ENCODE data around the gene HOXB5.

HOXB5 gene

DNA sequence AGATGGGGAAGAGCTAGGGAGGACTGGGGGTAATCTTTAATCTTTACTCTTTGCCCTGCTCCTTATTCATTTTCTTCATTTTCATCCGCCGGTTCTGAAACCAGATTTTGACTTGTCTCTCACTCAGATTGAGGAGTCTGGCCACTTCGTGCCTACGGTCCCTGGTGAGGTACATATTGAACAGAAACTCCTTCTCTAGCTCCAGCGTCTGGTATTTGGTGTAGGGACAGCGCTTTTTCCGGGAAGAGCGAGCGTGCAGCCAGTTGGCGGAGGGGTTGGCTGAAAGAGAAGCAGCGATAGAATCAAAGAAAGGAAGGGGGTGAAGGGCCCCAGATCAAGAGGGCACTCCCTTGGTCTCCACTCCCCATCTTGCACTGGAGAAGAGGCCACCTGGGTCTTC is 29.3 kb upstream of the HOXB5 start:
- no peak for TF ChIP-seq CTCF (conservative IDR thresholded peaks at IDR 0.05)
- H3K27ac ChIP-seq, result no peak overlapping the region

DNA sequence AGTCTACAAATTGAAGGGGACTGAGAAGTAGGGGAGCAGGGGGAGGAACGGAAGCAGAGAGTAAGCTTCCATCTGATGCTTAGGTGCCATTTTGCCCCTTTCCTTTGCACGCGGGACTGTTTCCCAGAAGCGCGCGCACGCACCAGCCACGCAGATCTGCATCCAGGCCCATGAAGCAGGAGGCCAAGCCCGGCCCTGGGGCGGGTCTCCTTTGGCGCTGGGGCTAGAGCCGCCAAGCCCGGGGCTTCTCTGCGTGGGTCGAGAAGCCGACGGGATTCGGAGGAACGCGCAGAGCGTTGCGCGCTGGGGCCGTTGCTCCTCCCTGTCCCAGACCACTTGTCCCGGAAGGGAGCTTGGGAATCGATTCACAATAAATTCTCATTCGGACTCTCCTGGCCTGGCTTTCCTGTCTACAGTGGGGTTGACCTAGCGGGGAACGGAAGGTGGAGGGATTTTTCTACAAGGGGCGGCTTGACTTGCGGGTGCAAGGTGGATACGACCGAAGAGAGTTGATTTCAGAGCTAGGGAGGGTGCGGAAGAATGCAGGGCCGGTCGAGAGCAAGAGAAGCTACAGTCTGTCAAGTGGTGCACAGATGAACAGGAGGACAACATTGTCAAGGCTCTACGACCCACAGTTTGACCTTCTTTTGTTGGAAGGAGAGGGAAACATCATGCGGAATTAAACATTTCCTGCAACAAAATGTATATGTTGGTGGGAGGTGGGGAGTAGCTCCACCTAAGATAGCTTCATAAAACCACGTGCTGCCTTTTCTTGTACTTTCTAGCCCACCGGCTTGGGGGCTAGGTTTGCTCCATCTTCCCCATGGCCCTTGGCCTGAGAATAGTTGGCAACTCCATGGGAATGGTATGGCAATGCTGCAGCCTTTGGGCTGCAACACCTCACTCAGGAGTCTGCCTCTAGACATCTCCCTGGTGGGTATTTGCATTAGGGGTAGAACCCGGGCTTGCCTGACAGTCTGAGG is 28.1 kb upstream of the HOXB5 start:
- H3K27ac ChIP-seq, result no peak overlapping the region
- no peak for TF ChIP-seq CTCF (conservative IDR thresholded peaks at IDR 0.05)

DNA sequence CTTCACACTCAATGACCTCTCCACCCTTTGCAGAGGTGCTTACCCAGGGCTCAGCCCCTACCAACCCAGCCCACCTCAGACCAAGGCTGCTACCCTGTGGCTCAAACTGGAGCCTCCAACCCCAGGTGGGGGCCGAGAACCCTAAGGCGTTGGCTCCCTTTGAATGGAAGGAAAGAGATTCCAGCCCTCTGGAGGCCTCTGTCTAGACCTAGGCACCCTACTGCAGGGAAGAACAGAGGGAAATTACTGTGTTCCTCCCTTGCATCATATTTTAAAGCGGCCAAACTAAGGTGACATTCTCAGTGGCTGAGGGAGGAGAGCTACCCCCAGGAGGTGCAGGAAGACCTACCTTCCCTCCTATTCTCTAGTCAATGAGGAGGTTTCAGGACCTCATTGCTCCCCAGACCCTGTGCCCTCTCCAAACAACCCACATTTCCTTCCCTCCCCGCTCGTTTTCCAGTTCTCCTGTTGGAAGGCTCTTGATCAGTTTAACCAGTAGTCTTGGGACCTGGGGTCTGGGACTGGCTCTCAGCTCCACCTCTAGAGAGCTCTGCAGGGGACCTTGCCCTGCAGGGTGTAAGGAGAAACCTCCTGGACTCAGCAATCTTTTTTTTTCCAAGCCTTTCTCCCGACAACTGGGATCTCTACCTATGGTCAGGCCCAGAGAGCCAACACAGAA is 27.0 kb upstream of the HOXB5 start:
- no peak overlapping the region for H3K27ac ChIP-seq
- TF ChIP-seq CTCF (conservative IDR thresholded peaks at IDR 0.05), result no peak

DNA sequence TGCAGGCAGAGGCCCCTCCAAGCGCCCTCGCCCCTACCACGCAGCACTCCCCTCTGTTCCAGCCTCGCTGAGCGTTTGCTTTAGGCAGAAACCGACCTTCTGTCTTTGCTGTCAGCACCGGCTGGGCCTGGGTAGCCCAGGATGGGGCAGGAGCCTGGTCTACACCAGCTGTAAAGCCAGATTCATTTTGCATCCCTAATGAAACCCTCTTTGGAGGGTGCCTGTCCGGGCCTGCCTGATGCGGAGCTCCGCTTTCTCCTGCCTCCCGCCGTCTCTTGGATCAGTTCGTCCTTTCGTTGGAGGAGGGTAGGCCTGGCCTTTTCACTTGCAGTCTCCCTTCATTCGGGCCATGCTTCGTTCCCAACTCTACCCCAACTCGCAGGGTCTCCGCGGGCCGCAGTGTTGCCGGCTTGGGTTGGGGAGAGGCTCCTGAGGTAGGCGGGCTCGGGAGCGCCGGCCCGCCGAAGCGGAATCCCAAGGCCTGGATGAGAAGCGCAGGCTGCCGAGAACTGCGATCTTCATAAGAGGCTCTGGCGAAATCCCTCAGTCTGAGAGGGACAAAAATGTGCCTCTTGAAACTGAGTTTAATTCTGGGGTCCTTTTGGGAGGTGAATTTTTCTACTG is 26.4 kb upstream of the HOXB5 start:
- TF ChIP-seq CTCF (conservative IDR thresholded peaks at IDR 0.05), result no peak
- no peak overlapping the region for H3K27ac ChIP-seq

DNA sequence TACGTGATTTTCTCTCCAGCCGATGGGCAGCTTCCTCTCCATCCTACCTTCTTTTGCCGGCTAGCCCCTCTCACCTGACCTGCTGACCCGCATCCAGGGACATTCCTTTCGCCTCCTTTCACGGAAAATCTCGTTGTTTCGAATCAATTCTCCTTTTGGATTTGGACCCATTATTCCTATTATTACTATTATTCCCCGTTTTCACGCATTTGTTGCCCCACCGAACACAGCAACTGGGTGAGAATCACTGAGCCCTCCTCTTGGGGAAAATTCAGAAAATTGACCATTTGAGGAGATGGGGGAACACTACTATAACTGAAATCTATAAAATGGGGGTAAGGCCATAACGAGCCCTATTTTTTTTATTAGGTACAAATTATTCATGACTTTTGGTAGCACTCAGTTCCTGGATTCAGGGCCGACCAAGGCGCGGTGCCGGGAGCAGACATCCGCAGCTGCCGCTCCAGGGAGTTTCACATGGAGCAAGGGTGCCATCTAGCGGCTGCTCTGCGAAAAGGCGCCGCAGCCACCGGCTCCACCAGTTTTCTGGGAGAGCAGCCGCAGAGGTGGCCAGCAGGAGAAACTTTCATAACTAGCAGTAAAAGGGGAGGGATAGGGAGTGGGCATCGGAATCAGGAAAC is 24.8 kb upstream of the HOXB5 start:
- TF ChIP-seq CTCF (conservative IDR thresholded peaks at IDR 0.05), result peak; percentile 98
- H3K27ac ChIP-seq, result no peak overlapping the region

DNA sequence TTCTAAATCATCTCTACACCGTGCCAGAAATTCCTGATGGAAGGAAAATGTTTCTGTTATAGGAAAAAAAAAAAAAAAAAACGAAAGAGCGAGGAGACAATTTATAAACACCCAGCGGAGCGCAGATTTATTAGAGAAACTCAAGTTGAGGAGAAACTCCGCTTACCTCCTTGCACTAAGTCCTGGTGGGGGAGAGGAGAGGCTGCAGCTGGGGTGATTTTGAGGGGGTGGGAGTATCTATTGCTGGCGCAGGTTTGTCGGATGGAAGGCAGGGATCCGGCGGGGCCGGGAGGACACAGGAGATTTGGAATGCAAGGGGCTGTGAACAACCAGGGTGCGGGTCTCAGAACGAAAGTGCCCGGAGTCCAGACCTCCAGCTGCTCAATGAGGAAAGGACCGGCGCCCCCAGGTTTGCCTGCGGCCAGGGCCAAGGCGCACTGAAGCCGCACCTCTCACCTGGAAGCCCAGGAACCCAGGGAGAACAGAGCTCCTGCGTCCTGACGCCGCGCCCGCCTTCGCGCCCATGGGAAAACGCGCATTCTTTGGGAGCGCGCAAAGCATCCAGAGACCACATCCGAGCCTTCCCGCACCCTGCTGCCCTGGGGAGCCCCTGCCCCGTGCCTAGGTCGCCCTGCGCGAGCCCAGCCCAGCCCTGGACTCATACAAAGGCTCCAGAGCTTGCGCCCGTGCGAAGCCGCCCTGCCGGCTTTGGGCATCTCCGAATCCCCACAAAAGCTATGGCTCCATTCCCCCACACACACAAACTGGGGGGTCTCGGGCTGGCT is 24.1 kb upstream of the HOXB5 start:
- H3K27ac ChIP-seq, result no peak overlapping the region
- TF ChIP-seq CTCF (conservative IDR thresholded peaks at IDR 0.05), result no peak

Measured in VCaP (cell line).